ENCODE measurements around the gene SFRP4.

Gene SFRP4

GRCh38 chr7:37918526-37918925, 1.9 kb upstream of the SFRP4 start:
- no peak for DNase-seq (ENCODE audit: low read depth)
- no peak overlapping the region for H3K4me3 ChIP-seq (ENCODE audit: low read depth, low read length)
- no peak for TF ChIP-seq CTCF (IDR thresholded peaks at IDR 0.05; ENCODE audit: insufficient read depth, low read depth, low read length, missing control alignments)

GRCh38 chr7:37916017-37916672, 472 bp downstream of the SFRP4 start:
- no peak overlapping the region; the same call in 1 of the 2 replicates for H3K4me3 ChIP-seq (ENCODE audit: low read depth, low read length)
- no peak for TF ChIP-seq CTCF (IDR thresholded peaks at IDR 0.05; ENCODE audit: insufficient read depth, low read depth, low read length, missing control alignments)
- no peak for DNase-seq (ENCODE audit: low read depth)

- no peak for TF ChIP-seq CTCF (IDR thresholded peaks at IDR 0.05; ENCODE audit: insufficient read depth, low read depth, low read length, missing control alignments)
- DNase-seq (ENCODE audit: low read depth), result peak; percentile 16
- no peak overlapping the region for H3K4me3 ChIP-seq (ENCODE audit: low read depth, low read length)
These were observed 1.2 kb downstream of the SFRP4 start for GRCh38 chr7:37915438-37915837.

DNA sequence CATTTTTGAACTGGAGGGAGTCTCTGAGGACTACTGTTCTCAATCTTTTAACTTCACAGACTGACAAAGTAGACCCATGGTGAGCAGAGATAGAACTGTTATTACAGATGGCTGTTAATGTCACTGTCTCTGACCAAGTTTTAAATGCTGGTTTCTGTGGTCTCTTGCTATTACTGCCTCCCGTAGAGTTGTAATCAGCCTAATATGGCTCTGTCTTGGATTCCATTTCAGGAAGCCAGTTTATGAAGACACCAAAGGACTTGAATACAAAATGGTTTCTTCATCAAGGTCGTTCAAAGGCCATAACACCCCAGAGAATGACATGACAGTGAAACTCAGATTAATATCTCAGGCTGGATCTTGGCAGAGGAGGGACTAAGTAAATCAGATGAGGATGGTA, 3.9 kb downstream of the SFRP4 start:
- no peak for DNase-seq (ENCODE audit: low read depth)
- no peak overlapping the region for H3K4me3 ChIP-seq (ENCODE audit: low read depth, low read length)
- no peak for TF ChIP-seq CTCF (IDR thresholded peaks at IDR 0.05; ENCODE audit: insufficient read depth, low read depth, low read length, missing control alignments)

- H3K4me3 ChIP-seq (ENCODE audit: low read depth, low read length), result no peak overlapping the region
- DNase-seq (ENCODE audit: low read depth), result no peak
- TF ChIP-seq CTCF (IDR thresholded peaks at IDR 0.05; ENCODE audit: insufficient read depth, low read depth, low read length, missing control alignments), result no peak
These were observed 8.3 kb downstream of the SFRP4 start for GRCh38 chr7:37908221-37908788.

GRCh38 chr7:37901890-37902524, 14.6 kb downstream of the SFRP4 start:
- H3K4me3 ChIP-seq (ENCODE audit: low read depth, low read length), result no peak overlapping the region
- DNase-seq (ENCODE audit: low read depth), result no peak
- TF ChIP-seq CTCF (IDR thresholded peaks at IDR 0.05; ENCODE audit: insufficient read depth, low read depth, low read length, missing control alignments), result no peak

Measured in GM12865 (cell line).